Astrocyte (in vitro differentiated cells and primary cell): ENCODE results near the gene FBXW8. TPM values are rescaled to one million over a fixed set of nuclear protein-coding genes. Genes with fewer than 3 reads are reported as not detected.
A peak's percentile ranks its signal among the peaks of the same experiment; 100 is the strongest.

Source experiments
- DNase-seq: peaks from one replicate; pipeline ENCODE4 v3.0.0-alpha.2; 2010; ENCODE audit warnings: low read depth
- FAIRE-seq: peaks from 2 replicates; lab custom pipeline; 2011; peaks lifted over from hg19 to GRCh38; lab: Jason Lieb, UNC
- H2AFZ ChIP-seq: 2 replicates; pipeline ENCODE4 v1.6.0; 2012; ENCODE audit warnings: low read depth, low read length, inconsistent platforms
- H3K27ac ChIP-seq: 2 replicates; pipeline ENCODE4 v1.5.1; 2011; ENCODE audit warnings: low read depth, low read length, inconsistent platforms
- H3K27me3 ChIP-seq: 2 replicates; pipeline ENCODE4 v1.6.0; 2011; ENCODE audit warnings: low read length, inconsistent platforms; ENCODE audit not compliant: insufficient read depth
- H3K36me3 ChIP-seq: 2 replicates; pipeline ENCODE4 v1.5.1; 2011; ENCODE audit warnings: low read length, inconsistent platforms; ENCODE audit not compliant: insufficient read depth
- H3K4me1 ChIP-seq: 2 replicates; pipeline ENCODE4 v1.5.1; 2011; ENCODE audit warnings: low read length, inconsistent platforms; ENCODE audit not compliant: insufficient read depth
- H3K4me2 ChIP-seq: 2 replicates; pipeline ENCODE4 v1.6.0; 2012; ENCODE audit warnings: low read length, inconsistent platforms
- H3K4me3 ChIP-seq: 2 replicates; pipeline ENCODE4 v1.5.1; 2011; ENCODE audit warnings: low read depth, mild to moderate bottlenecking, low read length, inconsistent platforms; ENCODE audit not compliant: insufficient read depth
- H3K79me2 ChIP-seq: 2 replicates; pipeline ENCODE4 v1.6.0; 2012; ENCODE audit warnings: mild to moderate bottlenecking, low read length, inconsistent platforms; ENCODE audit not compliant: insufficient read depth
- H3K9ac ChIP-seq: 2 replicates; pipeline ENCODE4 v1.6.0; 2012; ENCODE audit warnings: mild to moderate bottlenecking, low read length, inconsistent platforms
- H3K9me3 ChIP-seq: 2 replicates; pipeline ENCODE4 v1.5.1; 2012; ENCODE audit warnings: low read depth, mild to moderate bottlenecking, low read length, inconsistent platforms; ENCODE audit not compliant: insufficient read depth
- H4K20me1 ChIP-seq: 2 replicates; pipeline ENCODE4 v1.6.0; 2012; ENCODE audit warnings: low read length, inconsistent platforms; ENCODE audit not compliant: insufficient read depth
- H3K27ac Mint-ChIP-seq: one replicate; pipeline ENCODE4 v1.8.0; 2021; ENCODE audit warnings: mild to moderate bottlenecking, mixed read lengths; ENCODE audit not compliant: unreplicated experiment
- H3K27me3 Mint-ChIP-seq: one replicate; pipeline ENCODE4 v1.8.0; 2021; ENCODE audit warnings: low read depth, mixed read lengths; ENCODE audit not compliant: unreplicated experiment
- H3K36me3 Mint-ChIP-seq: one replicate; pipeline ENCODE4 v1.8.0; 2021; ENCODE audit warnings: low read depth, mixed read lengths; ENCODE audit not compliant: unreplicated experiment
- H3K4me1 Mint-ChIP-seq: one replicate; pipeline ENCODE4 v1.8.0; 2021; ENCODE audit warnings: low read depth, mixed read lengths; ENCODE audit not compliant: unreplicated experiment
- H3K4me3 Mint-ChIP-seq: one replicate; pipeline ENCODE4 v1.8.0; 2021; ENCODE audit warnings: mild to moderate bottlenecking, moderate library complexity, mixed read lengths; ENCODE audit not compliant: unreplicated experiment
- H3K9me3 Mint-ChIP-seq: one replicate; pipeline ENCODE4 v1.8.0; 2021; ENCODE audit warnings: mild to moderate bottlenecking, mixed read lengths; ENCODE audit not compliant: unreplicated experiment
- EZH2 ChIP-seq: IDR thresholded peaks from 2 replicates; pipeline ENCODE4 v1.6.1; 2012; ENCODE audit warnings: mild to moderate bottlenecking, low read length, inconsistent platforms; ENCODE audit not compliant: insufficient read depth
- total RNA-seq: library from RNA; stranded (reverse); gene quantifications from 2 replicates; pipeline ENCODE4 v1.2.1, GENCODE V29; 2021
- TF ChIP-seq, protein P1 (sequence below): IDR thresholded peaks from 2 replicates; pipeline ENCODE4 v1.5.1; 2011; ENCODE audit warnings: low read depth, mild to moderate bottlenecking, inconsistent platforms, low read length, moderate library complexity; ENCODE audit not compliant: insufficient read depth

The FBXW8 gene
- total RNA-seq, 1 donor from 2014 or later, result 26.4 TPM

DNA sequence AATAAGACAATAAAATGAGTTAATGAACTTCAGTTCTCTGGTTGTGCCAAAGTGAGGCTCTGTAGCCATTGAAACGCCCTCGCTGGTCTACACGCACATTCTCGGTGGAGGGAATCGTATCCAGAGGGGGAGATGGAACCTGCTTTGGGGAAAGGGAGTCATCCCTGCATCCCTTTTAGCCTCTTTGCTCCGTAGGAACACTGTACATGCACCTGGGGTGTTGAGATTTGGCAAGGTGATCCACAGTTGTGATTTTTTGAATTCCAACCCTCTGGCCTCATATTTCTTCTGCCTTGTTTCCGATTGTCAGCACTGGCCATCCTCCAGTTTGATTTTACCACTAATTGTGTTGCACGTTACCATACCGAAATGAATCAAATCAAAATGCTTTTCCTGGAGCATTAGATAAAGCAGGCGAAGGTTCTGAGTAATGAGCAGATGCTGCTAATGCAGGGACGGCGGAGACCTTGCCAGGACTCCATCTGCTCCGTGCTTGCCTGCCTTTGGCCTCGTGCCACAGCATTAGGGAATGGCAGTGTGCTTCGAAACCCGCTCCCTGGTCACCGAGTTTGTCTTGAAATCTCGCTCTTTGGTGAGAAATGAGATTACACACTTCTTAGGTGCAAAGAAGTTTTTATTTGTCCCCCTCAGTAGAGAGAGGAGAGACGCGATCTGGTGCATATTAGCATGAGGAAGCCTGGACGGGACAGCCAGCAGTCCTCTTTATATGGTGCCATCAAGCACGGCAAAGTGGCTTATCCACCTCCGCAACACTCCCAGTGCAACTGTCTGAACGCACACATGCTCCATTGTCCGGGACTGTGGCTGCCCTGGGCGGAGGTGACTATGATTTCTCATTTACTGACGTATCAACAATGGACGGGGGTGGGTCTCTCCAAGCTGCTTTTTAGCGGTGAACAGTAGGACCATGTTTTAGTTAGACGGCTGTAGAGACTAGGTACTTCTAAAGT, 59.1 kb downstream of the FBXW8 start:
- Mint-ChIP-seq H3K9me3 (no peaks in the 10 kb centered on the region), H3K27ac (no peak overlapping the region), H3K27me3 (no peaks in the 10 kb centered on the region), H3K36me3 (peaks cover 18% of the 10 kb centered on the region), H3K4me1 (no peaks in the 10 kb centered on the region), H3K4me3 (no peak overlapping the region)
- Histone ChIP-seq H3K27ac (no peak overlapping the region), H4K20me1 (peaks cover 14% of the 10 kb centered on the region), H3K36me3 (peaks cover 15% of the 10 kb centered on the region), H3K27me3 (no peaks in the 10 kb centered on the region), H3K79me2 (peaks cover 7% of the 10 kb centered on the region), H3K4me3 (peak overlapping the region; percentile 5), H3K9ac (peak overlapping the region; percentile 24), H3K4me2 (peak overlapping the region; percentile 60), H3K9me3 (no peaks in the 10 kb centered on the region), H3K4me1 (peaks cover 8% of the 10 kb centered on the region), H2AFZ (no peak overlapping the region)
- TF ChIP-seq EZH2, result no peak
- TF ChIP-seq, protein P1, sequence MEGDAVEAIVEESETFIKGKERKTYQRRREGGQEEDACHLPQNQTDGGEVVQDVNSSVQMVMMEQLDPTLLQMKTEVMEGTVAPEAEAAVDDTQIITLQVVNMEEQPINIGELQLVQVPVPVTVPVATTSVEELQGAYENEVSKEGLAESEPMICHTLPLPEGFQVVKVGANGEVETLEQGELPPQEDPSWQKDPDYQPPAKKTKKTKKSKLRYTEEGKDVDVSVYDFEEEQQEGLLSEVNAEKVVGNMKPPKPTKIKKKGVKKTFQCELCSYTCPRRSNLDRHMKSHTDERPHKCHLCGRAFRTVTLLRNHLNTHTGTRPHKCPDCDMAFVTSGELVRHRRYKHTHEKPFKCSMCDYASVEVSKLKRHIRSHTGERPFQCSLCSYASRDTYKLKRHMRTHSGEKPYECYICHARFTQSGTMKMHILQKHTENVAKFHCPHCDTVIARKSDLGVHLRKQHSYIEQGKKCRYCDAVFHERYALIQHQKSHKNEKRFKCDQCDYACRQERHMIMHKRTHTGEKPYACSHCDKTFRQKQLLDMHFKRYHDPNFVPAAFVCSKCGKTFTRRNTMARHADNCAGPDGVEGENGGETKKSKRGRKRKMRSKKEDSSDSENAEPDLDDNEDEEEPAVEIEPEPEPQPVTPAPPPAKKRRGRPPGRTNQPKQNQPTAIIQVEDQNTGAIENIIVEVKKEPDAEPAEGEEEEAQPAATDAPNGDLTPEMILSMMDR, result no peak
- DNase-seq (peak; percentile 68), FAIRE-seq (no peak)

DNA sequence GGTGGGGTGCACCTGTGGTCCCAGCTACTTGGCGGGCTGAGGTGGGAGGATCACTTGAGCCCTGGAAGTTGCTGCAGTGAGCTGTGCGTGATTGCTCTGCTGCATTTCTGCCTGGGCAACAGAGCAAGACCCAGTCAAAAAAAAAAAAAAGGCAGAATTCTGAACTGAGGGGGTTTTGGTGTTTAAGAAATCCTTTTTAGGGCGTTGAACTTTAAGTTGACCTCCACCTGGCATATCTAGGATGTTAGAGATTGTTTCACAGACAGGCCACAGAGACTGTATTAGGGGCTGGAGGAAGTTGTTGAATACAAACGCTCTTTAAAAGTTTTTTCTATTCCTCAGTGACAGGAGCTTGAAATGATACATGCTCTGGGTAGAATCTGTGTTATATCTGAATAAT, 60.5 kb downstream of the FBXW8 start:
- Histone ChIP-seq H4K20me1 (peaks cover 14% of the 10 kb centered on the region), H3K9ac (no peak overlapping the region), H3K4me3 (no peak overlapping the region), H3K9me3 (no peaks in the 10 kb centered on the region), H3K79me2 (peaks cover 7% of the 10 kb centered on the region), H2AFZ (no peak overlapping the region), H3K27me3 (no peaks in the 10 kb centered on the region), H3K27ac (no peak overlapping the region), H3K36me3 (peaks cover 9% of the 10 kb centered on the region), H3K4me2 (no peak overlapping the region), H3K4me1 (peaks cover 8% of the 10 kb centered on the region)
- Mint-ChIP-seq H3K4me1 (no peaks in the 10 kb centered on the region), H3K4me3 (no peak overlapping the region), H3K27ac (no peak overlapping the region), H3K27me3 (no peaks in the 10 kb centered on the region), H3K9me3 (no peaks in the 10 kb centered on the region), H3K36me3 (peaks cover 13% of the 10 kb centered on the region)
- DNase-seq (no peak), FAIRE-seq (no peak)
- TF ChIP-seq EZH2, result no peak

DNA sequence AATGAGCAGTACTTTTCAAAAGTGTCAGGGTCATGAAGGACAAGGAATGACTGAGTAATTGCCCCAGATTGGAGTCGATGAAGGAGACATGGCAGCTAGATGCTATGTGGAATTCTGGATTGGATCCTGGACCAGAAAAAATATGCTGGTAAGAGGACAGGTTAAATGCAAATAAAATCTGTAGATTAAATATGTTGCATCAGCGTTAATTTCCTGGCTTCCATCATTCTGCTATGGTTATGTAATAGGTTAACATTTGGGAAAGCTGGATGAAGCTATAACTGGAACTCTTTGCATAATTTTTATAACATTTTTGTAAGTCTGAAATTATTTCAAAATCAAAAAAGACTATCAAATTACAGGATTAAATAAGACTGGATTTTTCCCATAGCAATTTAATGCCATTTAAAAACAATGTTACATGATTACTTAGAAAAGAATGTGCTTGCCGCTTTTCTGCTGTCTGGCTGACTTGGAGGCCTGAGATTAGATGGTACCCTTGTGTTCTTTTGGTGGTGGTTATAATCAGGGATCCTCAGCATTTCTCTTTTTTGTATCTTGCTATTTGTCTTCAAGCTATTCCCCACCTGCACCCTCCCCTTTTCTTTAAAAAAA, 65.1 kb downstream of the FBXW8 start:
- Mint-ChIP-seq H3K4me1 (peaks cover 12% of the 10 kb centered on the region), H3K36me3 (peaks cover 7% of the 10 kb centered on the region), H3K9me3 (no peaks in the 10 kb centered on the region), H3K27ac (no peak overlapping the region), H3K4me3 (no peak overlapping the region), H3K27me3 (no peaks in the 10 kb centered on the region)
- H3K36me3 ChIP-seq, result peaks cover 4% of the 10 kb centered on the region
- no peak overlapping the region for H3K9ac ChIP-seq
- H3K4me3 ChIP-seq, result no peak overlapping the region
- H3K4me1 ChIP-seq, result no peaks in the 10 kb centered on the region
- no peaks in the 10 kb centered on the region for H3K9me3 ChIP-seq
- H3K4me2 ChIP-seq, result no peak overlapping the region
- no peak overlapping the region for H3K27ac ChIP-seq
- no peak overlapping the region for H2AFZ ChIP-seq
- H3K27me3 ChIP-seq, result no peaks in the 10 kb centered on the region
- H4K20me1 ChIP-seq, result peaks cover 3% of the 10 kb centered on the region
- peak; percentile 41 for DNase-seq
- FAIRE-seq, result no peak
- peaks cover 2% of the 10 kb centered on the region for H3K79me2 ChIP-seq
- TF ChIP-seq EZH2, result no peak
- TF ChIP-seq, protein P1, result no peak
